Measurements from ENCODE around the gene REV3L.
"Not testable (repeated sequence)": the region's sequence is repeated elsewhere in the genome, so short reads cannot be mapped to it uniquely, and the experiment has no call there.

DNA sequence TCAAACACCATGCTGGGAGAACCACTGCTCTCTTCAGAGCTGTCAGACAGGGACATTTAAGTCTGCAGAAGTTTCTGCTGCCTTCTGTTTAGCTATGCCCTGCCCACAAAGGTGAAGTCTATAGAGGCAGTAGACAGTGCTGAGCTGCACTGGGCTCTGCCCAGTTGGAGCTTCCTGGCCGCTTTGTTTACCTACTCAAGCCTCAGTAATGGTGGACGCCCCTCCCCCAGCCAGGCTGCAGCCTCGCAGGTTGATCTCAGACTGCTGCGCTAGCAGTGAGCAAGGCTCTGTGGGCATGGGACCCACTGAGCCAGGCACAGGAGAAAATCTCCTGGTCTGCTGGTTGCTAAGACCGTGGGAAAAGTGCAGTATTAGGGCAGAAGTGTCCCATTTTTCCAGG is 24.2 kb upstream of the REV3L start:
- TF ChIP-seq CTCF (IDR thresholded peaks at IDR 0.05); TEAD4 (CRISPR knock-in tag; IDR thresholded peaks at IDR 0.05); USF1 (CRISPR knock-in tag; IDR thresholded peaks at IDR 0.05): not testable (repeated sequence)

Measured in WTC11 (cell line).